ENCODE data around the gene TXLNB. TPM values are rescaled to one million over a fixed set of nuclear protein-coding genes. Genes with fewer than 3 reads are reported as not detected.

Gene TXLNB
- 0.03 and 0.13 TPM in 2 replicates for total RNA-seq

GRCh38 chr6:139291813-139292619 is at the start of gene TXLNB:
TSS of gene TXLNB (minus strand) at chr6:139291998. CDS start at chr6:139288899, 3,099 bp downstream.

Other genes with a start within 250 kb of the TXLNB start
- gene HECA, start 156.9 kb downstream of the TXLNB start, total RNA-seq = 13.4 and 26.5 TPM in 2 replicates
- gene CITED2, start 82.7 kb upstream of the TXLNB start, total RNA-seq = 76.7 and 143 TPM in 2 replicates